Activated naive CD4-positive, alpha-beta T cell treated with anti-CD3 and anti-CD28 coated beads for 36 hours (primary cell): ENCODE measurements around the gene CACTIN. TPM values are rescaled to one million over a fixed set of nuclear protein-coding genes. Genes with fewer than 3 reads are reported as not detected.
A peak's percentile ranks its signal among the peaks of the same experiment; 100 is the strongest.

Experiments
- CTCF ChIA-PET: fragments of 350-600 bp; sonication (Branson Sonifier 250); formaldehyde crosslinking; loops from one replicate; lab custom pipeline; 2021; ENCODE audit warnings: antibody characterized with exemption; lab: Charles Lee
- DNase-seq: peaks from one replicate; pipeline ENCODE4 v3.0.0-alpha.2; 2020
- H3K27ac Mint-ChIP-seq: one replicate; pipeline ENCODE4 v1.8.0; 2021; ENCODE audit warnings: mild to moderate bottlenecking, mixed read lengths
- H3K27me3 Mint-ChIP-seq: one replicate; pipeline ENCODE4 v1.8.0; 2021; ENCODE audit warnings: low read depth, mixed read lengths
- H3K36me3 Mint-ChIP-seq: one replicate; pipeline ENCODE4 v1.8.0; 2021; ENCODE audit warnings: low read depth, mixed read lengths
- H3K4me1 Mint-ChIP-seq: one replicate; pipeline ENCODE4 v1.8.0; 2021; ENCODE audit warnings: low read depth, mixed read lengths
- H3K4me3 Mint-ChIP-seq: one replicate; pipeline ENCODE4 v1.8.0; 2021; ENCODE audit warnings: mild to moderate bottlenecking, moderate library complexity, mixed read lengths
- H3K9me3 Mint-ChIP-seq: one replicate; pipeline ENCODE4 v1.8.0; 2021; ENCODE audit warnings: mixed read lengths
- intact Hi-C: fragments of 100-400 bp; cut with micrococcal nuclease; formaldehyde crosslinking; loops from one replicate; pipeline ENCODE4 v1.15.1; 2023
- total RNA-seq, 2 experiments: library from RNA; stranded (reverse); gene quantifications; one replicate each; pipeline ENCODE4 v1.2.3, GENCODE V29; 2021

CACTIN gene
- total RNA-seq, 2 experiments from 2014 or later, result 24.6 to 27.0 TPM

DNA sequence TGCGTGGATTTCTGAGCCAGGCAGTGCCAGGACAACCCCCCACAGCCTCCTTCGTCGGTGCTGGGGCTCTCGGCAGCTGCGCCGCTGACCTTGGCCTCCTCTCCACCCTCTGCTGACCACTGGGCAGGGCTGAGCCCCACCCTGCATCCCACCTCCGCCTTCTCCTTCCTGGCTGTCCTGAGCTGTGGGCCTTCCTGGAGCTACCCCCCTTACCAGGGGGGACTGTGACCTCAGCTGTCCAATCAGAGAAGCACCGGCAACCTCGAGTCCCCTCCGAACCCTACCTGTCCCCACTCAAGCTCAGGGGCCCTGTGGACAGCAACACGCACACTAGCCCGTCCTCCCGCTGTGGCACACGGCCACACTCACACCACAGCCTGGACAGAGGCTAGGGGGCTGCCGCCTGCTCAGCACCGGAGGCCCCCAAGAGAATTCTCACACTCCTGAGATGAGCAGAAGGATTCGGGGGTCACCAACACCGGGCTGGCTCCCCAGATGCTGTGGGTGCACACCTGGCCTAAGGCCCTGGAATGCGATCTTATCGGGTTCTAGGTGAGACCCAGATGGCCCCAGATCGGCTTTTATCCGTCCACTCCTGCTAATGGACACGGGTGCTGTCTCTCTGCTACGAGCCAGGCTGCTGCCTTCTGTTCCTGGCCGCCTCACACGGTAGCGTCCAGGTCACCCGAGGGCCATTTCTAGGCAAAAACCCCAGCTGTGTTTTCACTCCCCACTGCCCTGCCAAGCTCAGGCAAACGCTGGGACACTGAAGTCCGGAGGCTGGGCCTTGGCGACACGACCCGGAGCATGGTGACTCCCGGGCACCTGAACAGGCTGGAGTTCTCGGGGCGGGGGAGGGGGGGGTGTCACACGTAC lies 32.5 kb upstream of the CACTIN start:
- CTCF ChIA-PET, result interaction anchor here (1.1 kb wide), 1 partner anchor 34 kb away, joined by 4 read pairs; no protein-coding TSS in a partner anchor

GRCh38 chr19:3658004-3658869 lies 31.6 kb upstream of the CACTIN start:
- H3K27ac Mint-ChIP-seq, result no peak overlapping the region
- intact Hi-C loops, result no loop called here
- no peaks in the 10 kb centered on the region for H3K27me3 Mint-ChIP-seq
- DNase-seq, result no peak
- H3K9me3 Mint-ChIP-seq, result no peaks in the 10 kb centered on the region
- no peaks in the 10 kb centered on the region for H3K4me1 Mint-ChIP-seq
- H3K36me3 Mint-ChIP-seq, result peaks cover 9% of the 10 kb centered on the region
- CTCF ChIA-PET, result interaction anchor here (1.1 kb wide), 1 partner anchor 35 kb away, joined by 4 read pairs; no protein-coding TSS in a partner anchor
- no peak overlapping the region for H3K4me3 Mint-ChIP-seq

More for the DNA sequence above, 32.5 kb upstream of the CACTIN start:
- Mint-ChIP-seq H3K4me3 (no peak overlapping the region), H3K36me3 (peaks cover 9% of the 10 kb centered on the region), H3K4me1 (no peaks in the 10 kb centered on the region), H3K9me3 (no peaks in the 10 kb centered on the region), H3K27me3 (no peaks in the 10 kb centered on the region), H3K27ac (no peak overlapping the region)
- intact Hi-C loops, result no loop called here
- no peak for DNase-seq

DNA sequence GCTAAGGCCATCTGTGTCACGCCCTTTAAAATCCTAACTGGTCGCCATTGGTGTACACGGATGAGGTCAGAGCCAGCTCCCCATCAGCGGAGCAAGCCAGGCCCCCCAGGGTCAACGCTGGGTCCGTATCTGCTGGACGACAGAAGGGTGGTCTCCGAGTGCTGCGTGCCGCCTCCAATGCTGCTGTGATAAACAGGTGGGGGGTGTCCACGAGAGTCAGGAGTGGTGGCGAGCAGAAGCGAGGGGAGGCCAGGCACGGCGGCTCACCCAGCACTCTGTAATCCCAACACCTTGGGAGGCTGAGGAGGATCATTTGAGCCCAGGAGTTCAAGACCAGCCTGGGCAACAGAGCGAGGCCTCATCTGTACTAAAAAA lies 30.8 kb upstream of the CACTIN start:
- CTCF ChIA-PET, result no interaction called here
- intact Hi-C loops, result no loop called here

GRCh38 chr19:3656747-3657394 lies 30.3 kb upstream of the CACTIN start:
- CTCF ChIA-PET, result no interaction called here
- H3K36me3 Mint-ChIP-seq, result peaks cover 10% of the 10 kb centered on the region
- H3K9me3 Mint-ChIP-seq, result no peaks in the 10 kb centered on the region
- intact Hi-C loops, result no loop called here
- no peaks in the 10 kb centered on the region for H3K4me1 Mint-ChIP-seq
- no peak for DNase-seq
- no peak overlapping the region for H3K27ac Mint-ChIP-seq
- H3K27me3 Mint-ChIP-seq, result no peaks in the 10 kb centered on the region
- no peak overlapping the region for H3K4me3 Mint-ChIP-seq

More for the DNA sequence above, 30.8 kb upstream of the CACTIN start:
- Mint-ChIP-seq H3K9me3 (no peaks in the 10 kb centered on the region), H3K36me3 (peaks cover 9% of the 10 kb centered on the region), H3K27ac (no peak overlapping the region), H3K4me3 (no peak overlapping the region), H3K4me1 (no peaks in the 10 kb centered on the region), H3K27me3 (no peaks in the 10 kb centered on the region)
- DNase-seq, result no peak

DNA sequence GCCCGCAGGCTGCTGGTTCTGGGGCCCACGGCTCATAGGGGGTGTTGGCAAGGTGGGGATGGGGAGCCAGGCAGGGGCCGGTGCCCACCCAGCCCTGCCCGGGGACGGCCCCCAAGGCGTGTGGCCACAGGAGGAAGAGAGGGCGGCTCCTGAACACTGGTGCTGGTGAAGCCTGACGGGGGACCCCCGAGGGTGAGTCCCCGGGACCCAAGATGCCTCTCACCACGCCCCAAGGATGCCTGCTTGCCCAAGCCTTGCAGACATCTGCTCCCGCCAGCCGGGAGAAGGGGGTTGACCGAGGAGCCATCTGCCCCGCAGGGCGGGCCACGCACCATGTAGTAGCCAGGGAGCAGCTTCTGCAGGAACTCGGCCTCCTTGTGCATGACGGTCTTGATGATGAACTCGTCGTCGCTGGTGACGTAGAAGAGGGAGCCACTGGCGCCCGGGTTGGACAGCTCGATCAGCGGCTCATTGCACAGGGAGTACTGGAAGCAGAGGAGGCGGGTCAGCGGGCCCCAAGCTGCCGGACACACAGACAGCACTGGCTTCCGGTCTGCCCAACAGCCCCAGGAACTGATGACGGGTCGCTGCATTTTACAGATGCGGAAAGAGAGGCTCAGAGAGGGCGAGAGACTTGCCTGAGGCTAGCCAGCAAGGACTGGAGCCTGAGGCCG lies 29.6 kb upstream of the CACTIN start:
- intact Hi-C loops, result no loop called here
- DNase-seq, result no peak

DNA sequence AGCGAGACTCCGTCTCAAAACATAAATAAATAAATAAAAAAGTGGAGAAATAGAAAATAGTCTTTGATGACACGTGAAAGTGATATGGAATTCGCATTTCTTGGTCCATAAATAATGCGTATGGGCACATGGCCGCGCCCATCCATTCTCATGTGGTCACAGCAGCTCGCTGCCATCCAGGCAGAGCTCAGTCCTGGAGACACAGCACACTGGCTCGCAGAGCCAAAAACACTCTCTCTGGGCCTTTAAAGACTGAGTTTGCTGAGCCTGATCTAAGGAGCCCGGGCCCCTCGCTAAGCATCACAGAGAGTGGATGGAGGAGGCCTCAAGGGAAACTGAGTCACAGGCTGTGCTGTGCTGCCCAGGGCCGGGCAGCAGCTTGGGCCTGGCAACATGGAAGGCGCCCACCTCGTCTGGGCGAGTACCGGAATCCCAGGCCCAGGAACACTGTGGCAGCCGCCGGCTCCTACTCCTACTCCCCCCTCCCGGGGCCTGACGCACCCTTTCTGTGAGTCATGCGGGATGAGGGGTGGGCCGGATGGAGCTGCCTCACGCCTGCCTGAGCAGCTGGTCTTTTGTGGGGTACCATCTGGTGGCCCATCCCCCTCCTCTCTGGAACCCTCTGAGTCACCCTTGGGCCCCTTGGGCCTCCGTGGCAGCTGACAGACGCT lies 28.9 kb upstream of the CACTIN start:
- DNase-seq, result no peak
- H3K9me3 Mint-ChIP-seq, result no peaks in the 10 kb centered on the region
- no peaks in the 10 kb centered on the region for H3K4me1 Mint-ChIP-seq
- H3K27ac Mint-ChIP-seq, result no peak overlapping the region
- intact Hi-C loops, result no loop called here
- H3K27me3 Mint-ChIP-seq, result no peaks in the 10 kb centered on the region
- CTCF ChIA-PET, result interaction anchor here (0.6 kb wide), 1 partner anchor 217 kb away, joined by 3 read pairs; no protein-coding TSS in a partner anchor
- H3K36me3 Mint-ChIP-seq, result peaks cover 8% of the 10 kb centered on the region
- no peak overlapping the region for H3K4me3 Mint-ChIP-seq

More for the DNA sequence above, 29.6 kb upstream of the CACTIN start:
- H3K9me3 Mint-ChIP-seq, result no peaks in the 10 kb centered on the region
- no peak overlapping the region for H3K4me3 Mint-ChIP-seq
- peaks cover 11% of the 10 kb centered on the region for H3K36me3 Mint-ChIP-seq
- no peak overlapping the region for H3K27ac Mint-ChIP-seq
- H3K4me1 Mint-ChIP-seq, result no peaks in the 10 kb centered on the region
- no peaks in the 10 kb centered on the region for H3K27me3 Mint-ChIP-seq
- CTCF ChIA-PET, result interaction anchor here (0.6 kb wide), 1 partner anchor 216 kb away, joined by 3 read pairs; no protein-coding TSS in a partner anchor

DNA sequence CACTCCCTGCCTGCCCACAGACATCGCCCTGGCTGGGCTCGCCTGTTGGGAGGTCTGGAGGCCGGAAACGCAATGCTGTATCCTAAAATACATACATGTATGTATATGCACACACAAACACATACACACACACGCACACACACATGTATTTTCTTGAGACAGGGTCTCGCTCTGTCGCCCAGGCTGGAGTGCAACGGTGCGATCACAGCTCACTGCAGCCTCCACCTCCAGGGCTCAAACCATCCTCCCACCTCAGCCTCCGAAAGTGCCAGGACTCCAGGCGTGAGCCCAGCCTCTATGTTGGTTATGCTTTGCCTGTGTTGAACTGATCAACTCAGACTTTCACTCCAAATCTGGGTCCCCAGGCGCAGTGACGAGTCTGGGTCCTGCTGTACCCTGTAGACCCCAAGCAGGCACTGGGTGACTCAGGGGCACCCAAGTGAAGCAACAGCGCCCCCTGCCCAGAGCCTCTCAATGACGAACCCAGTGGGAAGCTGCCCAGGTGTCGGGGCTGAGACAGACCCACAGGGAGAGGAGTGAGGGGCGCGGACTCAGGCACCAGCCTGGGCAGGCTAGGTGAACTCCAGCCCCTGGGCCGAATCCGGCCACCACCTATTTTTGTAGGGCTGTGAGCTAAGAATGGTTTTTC lies 27.4 kb upstream of the CACTIN start:
- intact Hi-C loops, result no loop called here
- no peak overlapping the region for H3K27ac Mint-ChIP-seq
- no peaks in the 10 kb centered on the region for H3K27me3 Mint-ChIP-seq
- peaks cover 8% of the 10 kb centered on the region for H3K36me3 Mint-ChIP-seq
- no peaks in the 10 kb centered on the region for H3K4me1 Mint-ChIP-seq
- CTCF ChIA-PET, result interaction anchor here (0.7 to 1.5 kb wide), 3 partner anchors 12 to 223 kb away, joined by 3 to 5 read pairs (median 3); no protein-coding TSS in a partner anchor
- H3K4me3 Mint-ChIP-seq, result no peak overlapping the region
- no peaks in the 10 kb centered on the region for H3K9me3 Mint-ChIP-seq
- peak; percentile 39 for DNase-seq

DNA sequence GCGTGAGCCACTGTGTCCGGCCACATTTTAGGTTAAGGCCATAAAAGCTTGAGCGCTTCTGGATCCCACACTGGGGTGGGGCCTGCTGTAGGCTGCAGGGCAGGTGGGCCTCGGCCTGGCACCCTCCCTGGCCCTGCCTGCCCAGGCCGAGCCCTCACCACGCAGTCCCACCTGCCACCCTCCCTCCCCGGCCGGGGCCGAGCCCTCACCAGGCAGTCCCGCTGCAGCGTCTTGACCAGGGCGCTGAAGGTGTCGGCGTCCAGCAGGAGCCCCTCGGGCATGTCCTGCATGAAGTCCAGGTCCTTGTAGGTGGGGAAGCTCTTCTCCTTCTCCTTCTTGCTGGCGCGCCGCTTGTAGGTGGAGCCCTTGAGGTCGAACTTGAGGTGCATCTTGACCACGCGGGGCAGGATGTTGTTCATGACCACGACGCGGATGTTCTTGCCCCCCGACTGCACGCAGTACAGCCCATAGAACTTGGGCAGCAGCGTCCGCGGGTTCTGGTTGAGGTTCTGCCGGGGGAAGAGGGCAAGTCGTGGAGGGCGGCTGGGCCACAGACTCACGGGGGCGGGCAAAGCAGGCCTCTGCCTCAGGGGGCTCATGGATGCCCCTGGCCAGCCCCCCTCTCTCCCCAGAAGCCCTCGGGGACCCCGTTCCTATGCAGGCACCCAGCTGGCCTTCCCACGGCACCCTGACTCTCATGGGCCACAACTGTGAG lies 26.6 kb upstream of the CACTIN start:
- DNase-seq, result no peak
- Mint-ChIP-seq H3K27me3 (no peaks in the 10 kb centered on the region), H3K27ac (no peak overlapping the region), H3K4me3 (no peak overlapping the region), H3K9me3 (no peaks in the 10 kb centered on the region), H3K36me3 (peaks cover 8% of the 10 kb centered on the region), H3K4me1 (no peaks in the 10 kb centered on the region)
- intact Hi-C loops, result no loop called here
- CTCF ChIA-PET, result interaction anchor here (1.5 kb wide), 1 partner anchor 13 kb away, joined by 3 read pairs; no protein-coding TSS in a partner anchor

- Mint-ChIP-seq H3K36me3 (peaks cover 6% of the 10 kb centered on the region), H3K4me3 (no peak overlapping the region), H3K27me3 (no peaks in the 10 kb centered on the region), H3K4me1 (no peaks in the 10 kb centered on the region), H3K9me3 (no peaks in the 10 kb centered on the region), H3K27ac (no peak overlapping the region)
- CTCF ChIA-PET, result interaction anchor here (1.5 kb wide), 1 partner anchor 14 kb away, joined by 3 read pairs; no protein-coding TSS in a partner anchor
- DNase-seq, result no peak
- intact Hi-C loops, result no loop called here
These were observed 25.8 kb upstream of the CACTIN start for GRCh38 chr19:3652422-3652821.

DNA sequence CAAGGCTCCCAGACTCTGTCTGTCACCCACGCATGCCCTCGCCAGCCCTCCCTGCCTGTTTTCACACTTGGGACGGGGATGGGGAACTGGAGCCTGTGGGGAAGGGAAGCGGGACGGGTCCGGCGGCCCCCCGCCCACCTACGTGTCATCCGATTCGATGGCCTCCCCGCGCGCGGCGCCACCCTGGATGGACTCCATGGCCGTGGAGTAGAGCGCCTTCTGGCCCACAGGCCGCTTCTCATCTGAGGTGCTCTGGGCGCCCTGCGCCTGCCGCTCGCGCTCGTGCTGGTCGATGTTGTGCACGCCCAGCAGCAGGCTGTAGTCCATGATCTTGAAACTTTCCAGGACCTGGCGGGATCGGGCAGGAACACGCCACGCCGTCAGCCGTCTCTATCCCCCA lies 25.1 kb upstream of the CACTIN start:
- CTCF ChIA-PET, result no interaction called here
- no peak overlapping the region for H3K27ac Mint-ChIP-seq
- no peak overlapping the region for H3K4me3 Mint-ChIP-seq
- H3K27me3 Mint-ChIP-seq, result no peaks in the 10 kb centered on the region
- H3K9me3 Mint-ChIP-seq, result no peaks in the 10 kb centered on the region
- DNase-seq, result no peak
- no peaks in the 10 kb centered on the region for H3K4me1 Mint-ChIP-seq
- peaks cover 2% of the 10 kb centered on the region for H3K36me3 Mint-ChIP-seq
- intact Hi-C loops, result no loop called here
